CD4-positive, alpha-beta T cell (primary cell): ENCODE measurements around the gene CFDP1. TPM values are rescaled to one million over a fixed set of nuclear protein-coding genes. Genes with fewer than 3 reads are reported as not detected.
"Not testable (repeated sequence)": the region's sequence is repeated elsewhere in the genome, so short reads cannot be mapped to it uniquely, and the experiment has no call there.

Source experiments
- ATAC-seq: fragments of 200-7000 bp; cut with Tn5 transposase; one replicate; pipeline ENCODE4 v1.10.0; 2022; ENCODE audit warnings: mild to moderate bottlenecking; ENCODE audit not compliant: poor library complexity
- CTCF ChIA-PET: fragments of 350-600 bp; sonication (Branson Sonifier 250); formaldehyde crosslinking; loops from one replicate; lab custom pipeline; 2021; ENCODE audit warnings: antibody characterized with exemption, inconsistent platforms; lab: Charles Lee
- POLR2A ChIA-PET: fragments of 350-600 bp; sonication (Branson Sonifier 250); formaldehyde crosslinking; loops from one replicate; lab custom pipeline; 2021; ENCODE audit warnings: antibody characterized with exemption, inconsistent platforms; lab: Charles Lee
- DNase-seq, 14 experiments: peaks; one replicate each; pipeline ENCODE4 v3.0.0-alpha.2; 2013 to 2020; ENCODE audit warnings: mixed read lengths in 2 of 14
- H3K27ac ChIP-seq, 2 donors: one replicate each; pipeline versions ENCODE4 v1.5.1 to v1.7.0; 2013; ENCODE audit warnings: low read length in 2 of 2, low read depth in 1 of 2, mild to moderate bottlenecking in 1 of 2
- H3K27me3 ChIP-seq, 2 experiments: 1 replicate in 1 of 2; 2 replicates in 1 of 2; pipeline versions ENCODE4 v1.6.1 to v1.7.0; 2013; ENCODE audit warnings: low read length in 2 of 2, control low read depth in 1 of 2, mild to moderate bottlenecking in 1 of 2, moderate library complexity in 1 of 2; ENCODE audit not compliant: insufficient read depth in 2 of 2, control insufficient read depth in 1 of 2
- H3K36me3 ChIP-seq: one replicate; pipeline ENCODE4 v1.6.1; 2013; ENCODE audit warnings: low read length, control low read depth; ENCODE audit not compliant: insufficient read depth
- H3K4me1 ChIP-seq: one replicate; pipeline ENCODE4 v1.6.1; 2013; ENCODE audit warnings: low read length, control low read depth; ENCODE audit not compliant: insufficient read depth
- H3K4me3 ChIP-seq: one replicate; pipeline ENCODE4 v1.5.1; 2013; ENCODE audit warnings: mild to moderate bottlenecking, low read length, moderate library complexity
- H3K9me3 ChIP-seq, 2 experiments: 1 replicate in 1 of 2; 2 replicates in 1 of 2; pipeline versions ENCODE4 v1.6.1 to v1.7.0; 2013; ENCODE audit warnings: low read length in 2 of 2, mild to moderate bottlenecking in 2 of 2, control low read depth in 1 of 2, moderate library complexity in 1 of 2; ENCODE audit not compliant: control insufficient read depth in 1 of 2, insufficient read depth in 1 of 2
- H3K27ac Mint-ChIP-seq: one replicate; pipeline ENCODE4 v1.8.0; 2020; ENCODE audit warnings: mixed read lengths
- H3K27me3 Mint-ChIP-seq: one replicate; pipeline ENCODE4 v1.8.0; 2021; ENCODE audit warnings: mixed read lengths
- H3K36me3 Mint-ChIP-seq: one replicate; pipeline ENCODE4 v1.8.0; 2021; ENCODE audit warnings: low read depth, mixed read lengths
- H3K4me1 Mint-ChIP-seq: one replicate; pipeline ENCODE4 v1.8.0; 2021; ENCODE audit warnings: low read depth, mixed read lengths
- H3K4me3 Mint-ChIP-seq: one replicate; pipeline ENCODE4 v1.8.0; 2020; ENCODE audit warnings: mild to moderate bottlenecking, mixed read lengths
- H3K9me3 Mint-ChIP-seq: one replicate; pipeline ENCODE4 v1.8.0; 2020; ENCODE audit warnings: mixed read lengths
- intact Hi-C, 2 experiments: fragments of 100-400 bp; cut with DNase I in 1 of 2; cut with micrococcal nuclease in 1 of 2; formaldehyde crosslinking; loops; one replicate each; pipeline versions ENCODE4 v1.15.1 to v1.9.0; 2023 to 2025; cut with DNase I, micrococcal nuclease
- total RNA-seq, 174 experiments: library from RNA in 2 of 174; stranded (reverse) in 2 of 174; gene quantifications; one replicate each; pipeline ENCODE4 v1.2.3 and lab custom pipeline; 2021 to 2026
- TF ChIP-seq, protein P1 (sequence below): fragments of 200-600 bp; IDR thresholded peaks from one replicate; pipeline ENCODE4 v1.8.0; 2022; ENCODE audit warnings: antibody characterized with exemption, mild to moderate bottlenecking

The CFDP1 gene
- total RNA-seq, 2 experiments from 2014 or later = 23.0 to 25.5 TPM

DNA sequence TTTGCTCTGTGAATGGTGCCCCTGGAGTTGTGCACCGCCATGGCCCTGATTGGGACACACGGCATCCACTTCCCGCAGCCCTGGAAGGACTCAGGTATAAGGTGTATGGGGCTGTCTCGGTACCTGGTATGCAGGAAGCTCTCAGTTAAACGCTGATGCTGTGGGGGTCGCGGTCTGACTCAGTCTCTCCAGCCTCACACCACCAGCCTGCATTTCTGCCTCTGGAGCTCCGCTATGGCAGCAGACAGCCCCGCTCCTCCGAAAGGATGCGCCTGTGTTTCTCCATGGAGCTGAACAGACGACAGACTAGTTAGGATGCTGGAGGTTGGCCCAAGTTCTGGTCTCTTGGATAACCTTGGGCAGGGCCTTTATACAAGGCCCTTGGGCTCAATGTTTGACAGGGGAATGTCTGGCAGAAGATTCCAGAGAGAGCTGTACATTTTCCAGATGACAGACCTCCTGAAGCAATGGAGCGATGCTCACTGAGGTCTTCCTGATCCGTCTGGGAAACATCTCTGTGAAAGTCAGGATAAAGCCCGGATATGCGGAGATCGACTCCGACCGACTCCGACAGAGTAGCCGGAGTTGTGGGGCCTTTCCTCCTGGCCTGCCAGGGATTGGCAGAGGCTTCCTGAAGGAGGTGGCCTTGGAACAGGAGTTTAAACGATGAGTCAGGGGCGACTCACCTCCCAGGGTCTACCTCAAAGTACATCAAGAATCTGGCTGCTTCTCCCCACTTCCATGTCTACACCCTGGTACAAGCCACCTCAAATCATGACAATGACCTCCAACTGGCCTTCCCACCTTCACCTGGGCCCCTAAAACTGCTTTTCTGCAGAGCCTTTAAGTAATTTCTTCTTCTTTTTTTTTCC, 160.0 kb downstream of the CFDP1 start:
- TF ChIP-seq, protein P1, sequence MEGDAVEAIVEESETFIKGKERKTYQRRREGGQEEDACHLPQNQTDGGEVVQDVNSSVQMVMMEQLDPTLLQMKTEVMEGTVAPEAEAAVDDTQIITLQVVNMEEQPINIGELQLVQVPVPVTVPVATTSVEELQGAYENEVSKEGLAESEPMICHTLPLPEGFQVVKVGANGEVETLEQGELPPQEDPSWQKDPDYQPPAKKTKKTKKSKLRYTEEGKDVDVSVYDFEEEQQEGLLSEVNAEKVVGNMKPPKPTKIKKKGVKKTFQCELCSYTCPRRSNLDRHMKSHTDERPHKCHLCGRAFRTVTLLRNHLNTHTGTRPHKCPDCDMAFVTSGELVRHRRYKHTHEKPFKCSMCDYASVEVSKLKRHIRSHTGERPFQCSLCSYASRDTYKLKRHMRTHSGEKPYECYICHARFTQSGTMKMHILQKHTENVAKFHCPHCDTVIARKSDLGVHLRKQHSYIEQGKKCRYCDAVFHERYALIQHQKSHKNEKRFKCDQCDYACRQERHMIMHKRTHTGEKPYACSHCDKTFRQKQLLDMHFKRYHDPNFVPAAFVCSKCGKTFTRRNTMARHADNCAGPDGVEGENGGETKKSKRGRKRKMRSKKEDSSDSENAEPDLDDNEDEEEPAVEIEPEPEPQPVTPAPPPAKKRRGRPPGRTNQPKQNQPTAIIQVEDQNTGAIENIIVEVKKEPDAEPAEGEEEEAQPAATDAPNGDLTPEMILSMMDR = no peak
- Mint-ChIP-seq H3K9me3 (no peaks in the 10 kb centered on the region), H3K36me3 (no peaks in the 10 kb centered on the region), H3K4me1 (no peaks in the 10 kb centered on the region), H3K27me3 (peaks cover 32% of the 10 kb centered on the region), H3K4me3 (no peak overlapping the region), H3K27ac (no peak overlapping the region)
- ATAC-seq = no peak
- Histone ChIP-seq H3K27me3 (peaks cover 14% of the 10 kb centered on the region in 2 experiments), H3K9me3 (peaks cover 0 to 6% of the 10 kb centered on the region in 2 experiments), H3K36me3 (no peaks in the 10 kb centered on the region), H3K4me1 (no peaks in the 10 kb centered on the region), H3K27ac (no peak overlapping the region), H3K4me3 (no peak overlapping the region)
- ChIA-PET CTCF (no interaction called here), POLR2A (no interaction called here)
- intact Hi-C loops = no loop called here
- DNase-seq = no peak

- intact Hi-C loops, H3K4me1 Mint-ChIP-seq, H3K27ac Mint-ChIP-seq, DNase-seq, H3K27ac ChIP-seq, H3K4me3 ChIP-seq, H3K36me3 Mint-ChIP-seq, H3K9me3 Mint-ChIP-seq, H3K4me3 Mint-ChIP-seq, H3K9me3 ChIP-seq, H3K36me3 ChIP-seq, CTCF ChIA-PET, POLR2A ChIA-PET, H3K4me1 ChIP-seq, ATAC-seq: not testable (repeated sequence)
- peaks cover 36% of the 10 kb centered on the region for H3K27me3 Mint-ChIP-seq
- H3K27me3 ChIP-seq = peaks cover 14 to 18% of the 10 kb centered on the region in 2 experiments
Measured at GRCh38 chr16:75272629-75273028, 160.7 kb downstream of the CFDP1 start.

DNA sequence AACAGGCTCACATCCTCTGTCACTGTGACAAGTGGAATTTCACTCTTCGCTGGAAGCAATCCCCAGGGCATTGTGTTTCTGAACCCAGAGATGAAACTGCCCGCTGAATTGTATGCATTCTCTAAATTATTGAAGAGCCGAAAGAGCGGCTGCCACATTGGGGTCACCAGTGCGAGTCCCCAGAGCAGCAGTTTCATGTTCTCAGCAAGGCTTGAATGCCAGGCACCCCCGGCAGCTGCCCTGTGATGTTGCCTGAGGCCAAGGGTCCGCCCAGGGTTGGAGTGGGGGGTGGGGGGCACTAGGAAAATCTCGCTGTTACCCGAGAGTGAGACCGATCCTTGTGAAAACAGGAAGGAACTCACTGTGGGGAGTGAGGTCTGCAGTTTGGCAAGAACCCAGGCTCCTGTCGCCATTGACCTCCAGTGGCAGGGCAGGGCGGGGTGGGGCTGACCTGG, 161.2 kb downstream of the CFDP1 start:
- Histone ChIP-seq H3K36me3 (no peaks in the 10 kb centered on the region), H3K4me3 (no peak overlapping the region), H3K27me3 (peaks cover 14 to 22% of the 10 kb centered on the region in 2 experiments), H3K9me3 (no peaks in the 10 kb centered on the region), H3K4me1 (no peaks in the 10 kb centered on the region), H3K27ac (no peak overlapping the region)
- H3K9me3 Mint-ChIP-seq = no peaks in the 10 kb centered on the region
- H3K4me1 Mint-ChIP-seq = no peaks in the 10 kb centered on the region
- H3K27me3 Mint-ChIP-seq = peaks cover 36% of the 10 kb centered on the region
- TF ChIP-seq, protein P1 = no peak
- ChIA-PET CTCF (no interaction called here), POLR2A (no interaction called here)
- DNase-seq (no peak), ATAC-seq (no peak)
- intact Hi-C loops = no loop called here
- no peak overlapping the region for H3K27ac Mint-ChIP-seq
- no peak overlapping the region for H3K4me3 Mint-ChIP-seq
- no peaks in the 10 kb centered on the region for H3K36me3 Mint-ChIP-seq
